Endothelial cell of umbilical vein (primary cell): ENCODE data around the gene RIC8B. TPM values are rescaled to one million over a fixed set of nuclear protein-coding genes. Genes with fewer than 3 reads are reported as not detected.

Experiments used
- BruUV-seq: library from RNA; stranded (reverse); fragments of 400-500 nt; replicated peaks from 2 replicates; lab custom pipeline; 2021; lab: Mats Ljungman, UMichigan
- CTCF ChIA-PET: fragments of 300-600, 350-600 bp; sonication (Branson Sonifier 250); formaldehyde crosslinking; loops from one replicate; lab custom pipeline; 2021; ENCODE audit warnings: antibody characterized with exemption, inconsistent platforms; lab: Charles Lee
- POLR2A ChIA-PET: fragments of 300-600, 350-600 bp; sonication (Branson Sonifier 250); formaldehyde crosslinking; loops from one replicate; lab custom pipeline; 2021; ENCODE audit warnings: antibody characterized with exemption, inconsistent platforms; lab: Charles Lee
- DNase-seq: peaks from one replicate; pipeline ENCODE4 v3.0.0-alpha.2; 2011; ENCODE audit warnings: low read depth, low spot score
- FAIRE-seq: peaks from 2 replicates; lab custom pipeline; 2011; peaks lifted over from hg19 to GRCh38; lab: Jason Lieb, UNC
- H2AFZ ChIP-seq: 2 replicates; pipeline ENCODE4 v1.6.0; 2012; ENCODE audit warnings: low read depth, low read length, control low read depth, inconsistent platforms
- H3K27ac ChIP-seq: 2 replicates; pipeline ENCODE4 v1.5.1; 2011; ENCODE audit warnings: low read depth, mild to moderate bottlenecking, control low read depth, low read length, moderate library complexity; ENCODE audit not compliant: insufficient read depth
- H3K27me3 ChIP-seq, 2 experiments: 2 replicates each; pipeline versions ENCODE4 v1.6.0 to v1.6.1; 2011; ENCODE audit warnings: low read length in 2 of 2, mixed read lengths in 1 of 2; ENCODE audit not compliant: control insufficient read depth in 2 of 2, insufficient read depth in 2 of 2
- H3K36me3 ChIP-seq, 2 experiments: 2 replicates in 1 of 2; 3 replicates in 1 of 2; pipeline ENCODE4 v1.5.1; 2011; ENCODE audit warnings: low read length in 2 of 2, mild to moderate bottlenecking in 1 of 2, moderate library complexity in 1 of 2; ENCODE audit not compliant: control insufficient read depth in 2 of 2, insufficient read depth in 2 of 2; ENCODE audit errors: extremely low read depth in 1 of 2
- H3K4me1 ChIP-seq: 3 replicates; pipeline ENCODE4 v1.5.1; 2011; ENCODE audit warnings: mild to moderate bottlenecking, low read length; ENCODE audit not compliant: control insufficient read depth, insufficient read depth; ENCODE audit errors: extremely low read depth
- H3K4me2 ChIP-seq: 2 replicates; pipeline ENCODE4 v1.6.1; 2011; ENCODE audit warnings: low read length, control low read depth, mixed read lengths; ENCODE audit not compliant: insufficient read depth
- H3K4me3 ChIP-seq, 3 experiments: fragments of 200-600 bp in 1 of 3; sonication (generic), shearing (Covaris generic) in 1 of 3; replicated peaks in 1 of 3; 2 replicates each; pipeline ENCODE4 v1.5.1; 2011 to 2016; ENCODE audit warnings: control low read depth in 3 of 3, low read length in 3 of 3, mild to moderate bottlenecking in 2 of 3, inconsistent platforms in 1 of 3, low read depth in 1 of 3, moderate library complexity in 1 of 3; ENCODE audit not compliant: insufficient read depth in 1 of 3
- H3K79me2 ChIP-seq: 2 replicates; pipeline ENCODE4 v1.6.0; 2012; ENCODE audit warnings: low read length, inconsistent platforms; ENCODE audit not compliant: control insufficient read depth, insufficient read depth
- H3K9ac ChIP-seq: replicated peaks from 2 replicates; pipeline ENCODE3; 2011; ENCODE audit warnings: low read length, control low read depth; ENCODE audit not compliant: insufficient read depth; ENCODE audit errors: extremely low read depth
- H3K9me1 ChIP-seq: replicated peaks from 3 replicates; pipeline ENCODE4 v1.6.0; 2011; ENCODE audit warnings: mild to moderate bottlenecking, low read length; ENCODE audit not compliant: control insufficient read depth, insufficient read depth; ENCODE audit errors: extremely low read depth
- H3K9me3 ChIP-seq: replicated peaks from 2 replicates; pipeline ENCODE4 v1.5.1; 2012; ENCODE audit warnings: low read length, inconsistent platforms; ENCODE audit not compliant: control insufficient read depth, insufficient read depth
- H4K20me1 ChIP-seq: replicated peaks from 2 replicates; pipeline ENCODE3; 2011; ENCODE audit warnings: mild to moderate bottlenecking, low read length; ENCODE audit not compliant: control insufficient read depth, insufficient read depth; ENCODE audit errors: extremely low read depth
- EZH2 ChIP-seq: IDR thresholded peaks from 2 replicates; pipeline ENCODE4 v1.6.1; 2012; ENCODE audit warnings: borderline replicate concordance, low read depth, mild to moderate bottlenecking, moderate library complexity, low read length, inconsistent platforms; ENCODE audit not compliant: severe bottlenecking
- FOS ChIP-seq: IDR thresholded peaks from 2 replicates; pipeline ENCODE4 v1.6.1; 2011; ENCODE audit warnings: mild to moderate bottlenecking, low read length, moderate library complexity, borderline replicate concordance; ENCODE audit not compliant: insufficient read depth
- GATA2 ChIP-seq: IDR thresholded peaks from 2 replicates; pipeline ENCODE4 v1.7.0; 2011; ENCODE audit warnings: low read depth, mild to moderate bottlenecking, moderate library complexity, mixed read lengths, low read length; ENCODE audit not compliant: insufficient read length, insufficient read depth
- JUN ChIP-seq: IDR thresholded peaks from 2 replicates; pipeline ENCODE4 v1.6.1; 2011; ENCODE audit warnings: borderline replicate concordance, low read depth; ENCODE audit not compliant: insufficient read length, insufficient read depth
- MYC ChIP-seq: IDR thresholded peaks from one replicate; pipeline ENCODE4 v1.6.1; 2011; ENCODE audit warnings: mild to moderate bottlenecking, low read depth, low read length
- POLR2A ChIP-seq: IDR thresholded peaks from 2 replicates; pipeline ENCODE4 v1.6.1; 2012; ENCODE audit warnings: low read depth, mild to moderate bottlenecking, control low read depth, low read length
- POLR2AphosphoS5 ChIP-seq: IDR thresholded peaks from 2 replicates; pipeline ENCODE4 v1.6.1; 2012; ENCODE audit warnings: low read depth, mild to moderate bottlenecking, control low read depth, low read length, moderate library complexity; ENCODE audit not compliant: insufficient read depth
- dilution Hi-C: fragments of 300-500 bp; cut with MboI; formaldehyde crosslinking; loops from one replicate; pipeline ENCODE4 v1.15.0; 2019; ENCODE audit warnings: low sequenced_read_pairs; ENCODE audit not compliant: extremely low pct_ligation_motif_present
- intact Hi-C: fragments of 100-400 bp; cut with micrococcal nuclease; formaldehyde crosslinking; loops from one replicate; pipeline ENCODE4 v1.10.0; 2022
- polyA plus RNA-seq, 4 experiments: library from polyadenylated mRNA; depleted of rRNA in 3 of 4; stranded (reverse) in 3 of 4; unstranded in 1 of 4; fragments of >200 nt; gene quantifications; 2 replicates each; pipeline versions ENCODE4 v1.2.1 to v1.2.3, GENCODE V29; 2011 to 2012; ENCODE audit warnings: missing spikeins in 1 of 4
- total RNA-seq: library from RNA; stranded (reverse); gene quantifications from 2 replicates; pipeline ENCODE4 v1.2.3, GENCODE V29; 2021
- TF ChIP-seq, protein P1 (sequence below), 2 donors: IDR thresholded peaks; 1 replicate in 1 of 2; 2 replicates in 1 of 2; pipeline ENCODE4 v1.5.1; 2011; ENCODE audit warnings: low read length in 2 of 2, mild to moderate bottlenecking in 2 of 2, moderate library complexity in 2 of 2, control low read depth in 1 of 2, inconsistent platforms in 1 of 2, low read depth in 1 of 2; ENCODE audit not compliant: insufficient read depth in 1 of 2; ENCODE audit errors: extremely low read depth in 1 of 2
- TF ChIP-seq, protein P2 (sequence below): IDR thresholded peaks from 2 replicates; pipeline ENCODE4 v1.6.1; 2011; ENCODE audit not compliant: insufficient read depth, insufficient read length

Gene RIC8B
- total and polyA plus RNA-seq, 2 donors (not counting 3 experiments of a cell fraction or from before 2014, with no cell fraction given) = 4.1 to 13.7 TPM

DNA sequence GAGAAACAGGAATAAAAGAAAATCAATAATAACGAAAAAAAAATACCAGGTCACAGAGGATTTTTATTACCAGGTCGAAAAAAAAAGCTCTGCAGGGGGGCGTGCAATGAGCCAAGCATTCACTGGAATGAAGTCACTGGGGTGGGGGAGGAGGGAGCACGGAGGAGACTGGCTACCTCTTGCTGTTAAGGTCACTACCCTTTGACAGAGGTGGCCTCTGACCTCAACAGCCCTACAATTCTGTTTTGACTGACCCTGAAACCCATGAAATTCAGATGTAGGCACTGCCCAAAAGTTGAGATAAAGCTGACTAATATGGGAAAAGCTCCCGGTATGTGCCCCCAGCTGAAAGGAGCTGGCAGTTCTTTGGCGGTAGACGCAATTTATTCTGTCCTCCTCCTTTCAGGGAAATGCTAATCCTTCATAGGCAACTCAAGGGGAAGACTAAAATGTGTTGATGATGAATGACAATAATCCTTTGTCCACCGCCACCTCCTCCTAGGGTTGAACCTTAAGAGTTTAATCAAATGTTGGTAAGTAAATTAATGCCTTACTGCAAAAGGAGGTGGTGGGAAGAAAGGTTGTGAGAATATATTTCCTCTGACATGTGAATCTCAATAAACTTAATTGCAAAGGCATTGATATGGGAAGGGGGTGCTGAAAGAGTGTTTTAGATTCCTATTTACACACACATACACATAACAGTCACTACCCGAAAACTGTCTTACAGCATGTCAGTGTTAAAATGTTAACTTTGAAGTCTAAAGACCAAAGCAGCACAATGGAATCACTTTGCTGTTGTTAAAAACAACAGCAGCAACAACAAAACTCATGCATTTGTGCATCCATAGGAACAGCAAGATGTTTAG, 6.3 kb upstream of the RIC8B start:
- CTCF ChIA-PET = no interaction called here
- dilution Hi-C loops (no loop called here), intact Hi-C loops (no loop called here)
- Histone ChIP-seq H3K27me3 (peaks cover 3 to 8% of the 10 kb centered on the region in 2 experiments), H3K4me3 (no peak overlapping the region), H3K9ac (no peak overlapping the region), H3K4me1 (peaks cover 4% of the 10 kb centered on the region), H3K9me3 (no peaks in the 10 kb centered on the region), H2AFZ (no peak overlapping the region), H3K9me1 (no peaks in the 10 kb centered on the region), H3K27ac (no peak overlapping the region), H3K4me2 (no peak overlapping the region), H3K36me3 (no peaks in the 10 kb centered on the region), H3K79me2 (no peaks in the 10 kb centered on the region), H4K20me1 (no peaks in the 10 kb centered on the region)
- DNase-seq (no peak), FAIRE-seq (no peak)
- TF ChIP-seq FOS (no peak), POLR2AphosphoS5 (no peak), POLR2A (no peak)
- BruUV-seq = no TSS peak
- POLR2A ChIA-PET = no interaction called here

DNA sequence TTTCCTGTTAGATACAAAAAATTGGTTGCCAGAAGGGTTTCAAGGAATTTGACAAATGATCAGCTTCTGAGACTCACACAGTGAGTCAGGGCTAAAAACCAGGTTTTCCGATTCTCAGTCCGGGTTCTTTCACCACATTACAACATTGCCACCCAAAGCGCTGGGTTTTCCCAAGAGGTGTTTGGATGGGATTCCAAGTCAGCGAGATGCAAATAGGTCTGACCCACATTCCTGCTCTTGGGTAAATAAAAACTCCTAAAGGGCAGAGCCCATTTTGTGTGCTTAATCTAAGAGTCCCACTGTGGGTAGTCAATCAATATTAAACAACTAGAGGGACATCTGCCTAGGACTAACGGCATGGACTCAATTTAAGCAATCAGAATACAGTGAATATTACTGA, 5.4 kb upstream of the RIC8B start:
- Histone ChIP-seq H3K36me3 (no peaks in the 10 kb centered on the region), H3K79me2 (no peaks in the 10 kb centered on the region), H3K27ac (no peak overlapping the region), H3K9me3 (no peaks in the 10 kb centered on the region), H3K4me3 (no peak overlapping the region), H3K9me1 (no peaks in the 10 kb centered on the region), H3K9ac (no peak overlapping the region), H3K4me2 (no peak overlapping the region), H4K20me1 (no peaks in the 10 kb centered on the region), H3K4me1 (peaks cover 7% of the 10 kb centered on the region), H3K27me3 (peaks cover 0 to 8% of the 10 kb centered on the region in 2 experiments), H2AFZ (no peak overlapping the region)
- POLR2A ChIA-PET = no interaction called here
- TF ChIP-seq, protein P1, sequence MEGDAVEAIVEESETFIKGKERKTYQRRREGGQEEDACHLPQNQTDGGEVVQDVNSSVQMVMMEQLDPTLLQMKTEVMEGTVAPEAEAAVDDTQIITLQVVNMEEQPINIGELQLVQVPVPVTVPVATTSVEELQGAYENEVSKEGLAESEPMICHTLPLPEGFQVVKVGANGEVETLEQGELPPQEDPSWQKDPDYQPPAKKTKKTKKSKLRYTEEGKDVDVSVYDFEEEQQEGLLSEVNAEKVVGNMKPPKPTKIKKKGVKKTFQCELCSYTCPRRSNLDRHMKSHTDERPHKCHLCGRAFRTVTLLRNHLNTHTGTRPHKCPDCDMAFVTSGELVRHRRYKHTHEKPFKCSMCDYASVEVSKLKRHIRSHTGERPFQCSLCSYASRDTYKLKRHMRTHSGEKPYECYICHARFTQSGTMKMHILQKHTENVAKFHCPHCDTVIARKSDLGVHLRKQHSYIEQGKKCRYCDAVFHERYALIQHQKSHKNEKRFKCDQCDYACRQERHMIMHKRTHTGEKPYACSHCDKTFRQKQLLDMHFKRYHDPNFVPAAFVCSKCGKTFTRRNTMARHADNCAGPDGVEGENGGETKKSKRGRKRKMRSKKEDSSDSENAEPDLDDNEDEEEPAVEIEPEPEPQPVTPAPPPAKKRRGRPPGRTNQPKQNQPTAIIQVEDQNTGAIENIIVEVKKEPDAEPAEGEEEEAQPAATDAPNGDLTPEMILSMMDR (IDR thresholded peaks at IDR 0.05; ENCODE audit: extremely low read depth in 1 of 2, insufficient read depth in 1 of 2, low read depth in 1 of 2, low read length in 2 of 2) = no peak
- no peak for TF ChIP-seq MYC
- TF ChIP-seq JUN = no peak
- TF ChIP-seq, protein P2, sequence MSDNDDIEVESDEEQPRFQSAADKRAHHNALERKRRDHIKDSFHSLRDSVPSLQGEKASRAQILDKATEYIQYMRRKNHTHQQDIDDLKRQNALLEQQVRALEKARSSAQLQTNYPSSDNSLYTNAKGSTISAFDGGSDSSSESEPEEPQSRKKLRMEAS = no peak
- no peak for TF ChIP-seq EZH2
- no peak for TF ChIP-seq POLR2AphosphoS5
- no peak for TF ChIP-seq GATA2
- no peak for TF ChIP-seq POLR2A
- no peak for TF ChIP-seq FOS
- intact Hi-C loops (no loop called here), dilution Hi-C loops (no loop called here)
- FAIRE-seq = no peak
- CTCF ChIA-PET = no interaction called here
- BruUV-seq = no TSS peak
- no peak for DNase-seq
